Gastrocnemius medialis (tissue), 4 donors: ENCODE data around the gene PRKG1. TPM values are rescaled to one million over a fixed set of nuclear protein-coding genes. Genes with fewer than 3 reads are reported as not detected.

Source experiments
- ATAC-seq, 2 donors: fragments of 150-250 bp; one replicate each; pipeline ENCODE4 v1.9.1; 2016
- DNase-seq, 2 donors: peaks; one replicate each; pipeline ENCODE4 v3.0.0-alpha.2; 2019
- H3K27ac ChIP-seq, 4 donors: fragments of 200-600 bp; sonication (generic); 1 replicate in 1 of 4; 2 replicates in 3 of 4; pipeline ENCODE4 v1.5.1; 2016 to 2018; ENCODE audit warnings: mild to moderate bottlenecking in 2 of 4, moderate library complexity in 1 of 4
- H3K27me3 ChIP-seq, 3 donors: fragments of 200-600 bp; sonication (generic) in 2 of 3; 1 replicate in 1 of 3; 2 replicates in 2 of 3; pipeline versions ENCODE4 v1.5.1 to v1.6.0; 2016 to 2019; ENCODE audit warnings: mild to moderate bottlenecking in 1 of 3, moderate library complexity in 1 of 3
- H3K36me3 ChIP-seq, 2 donors: fragments of 200-600 bp; sonication (generic) in 1 of 2; one replicate each; pipeline ENCODE4 v1.5.1; 2017 to 2018
- H3K4me1 ChIP-seq, 2 donors: fragments of 200-600 bp; sonication (generic) in 1 of 2; one replicate each; pipeline ENCODE4 v1.5.1; 2016 to 2017; ENCODE audit warnings: mild to moderate bottlenecking in 2 of 2
- H3K4me3 ChIP-seq, 4 donors: fragments of 200-600 bp; sonication (generic) in 3 of 4; 1 replicate in 1 of 4; 2 replicates in 3 of 4; pipeline ENCODE4 v1.5.1; 2016 to 2019; ENCODE audit warnings: mild to moderate bottlenecking in 2 of 4
- H3K9me3 ChIP-seq, 3 donors: fragments of 200-600 bp; sonication (generic) in 2 of 3; 1 replicate in 1 of 3; 2 replicates in 2 of 3; pipeline ENCODE4 v1.5.1; 2016 to 2019
- POLR2A ChIP-seq, 2 donors: fragments of 450-650 bp; IDR thresholded peaks; one replicate each; pipeline ENCODE4 v1.6.1; 2017; ENCODE audit warnings: antibody characterized with exemption in 2 of 2, mild to moderate bottlenecking in 2 of 2, moderate library complexity in 2 of 2
- in situ Hi-C, 4 donors: fragments of 200-750 bp; cut with MboI; loops; one replicate each; pipeline versions ENCODE4 v1.15.0 to v1.8.0; 2017; ENCODE audit warnings: low sequenced_read_pairs in 4 of 4
- intact Hi-C: fragments of 100-400 bp; cut with DNase I; formaldehyde crosslinking; loops from one replicate; pipeline ENCODE4 v1.15.1; 2023; ENCODE audit warnings: low total_unique reads
- total RNA-seq, 4 donors: library from RNA; depleted of rRNA; stranded (reverse); fragments of >200 nt; gene quantifications; one replicate each; pipeline versions ENCODE4 v1.1.0 to v1.2.3, GENCODE V29; 2016
- TF ChIP-seq, protein P1 (sequence below), 5 experiments: fragments of 450-650 bp in 3 of 5; fragments of 200-600 bp in 2 of 5; sonication (generic) in 2 of 5; IDR thresholded peaks in 4 of 5; conservative IDR thresholded peaks in 1 of 5; 1 replicate in 4 of 5; 2 replicates in 1 of 5; pipeline ENCODE4 v1.5.1; 2016 to 2019; ENCODE audit warnings: antibody characterized with exemption in 5 of 5, mild to moderate bottlenecking in 3 of 5, moderate library complexity in 3 of 5

The PRKG1 gene
- total RNA-seq, 4 donors from 2014 or later = 10.4 to 39.4 (median 25.1) TPM

GRCh38 chr10:51900180-51900579 is 825.9 kb downstream of the PRKG1 start:
- no peak for DNase-seq
- Histone ChIP-seq H3K4me1 (peaks cover 0 to 3% of the 10 kb centered on the region in 2 donors), H3K4me3 (no peak overlapping the region), H3K27ac (no peak overlapping the region), H3K27me3 (no peaks in the 10 kb centered on the region), H3K36me3 (no peaks in the 10 kb centered on the region), H3K9me3 (no peaks in the 10 kb centered on the region)
- intact Hi-C loops = no loop called here
- in situ Hi-C loops = no loop called here
- TF ChIP-seq POLR2A (IDR thresholded peaks at IDR 0.05) = no peak
- TF ChIP-seq, protein P1, sequence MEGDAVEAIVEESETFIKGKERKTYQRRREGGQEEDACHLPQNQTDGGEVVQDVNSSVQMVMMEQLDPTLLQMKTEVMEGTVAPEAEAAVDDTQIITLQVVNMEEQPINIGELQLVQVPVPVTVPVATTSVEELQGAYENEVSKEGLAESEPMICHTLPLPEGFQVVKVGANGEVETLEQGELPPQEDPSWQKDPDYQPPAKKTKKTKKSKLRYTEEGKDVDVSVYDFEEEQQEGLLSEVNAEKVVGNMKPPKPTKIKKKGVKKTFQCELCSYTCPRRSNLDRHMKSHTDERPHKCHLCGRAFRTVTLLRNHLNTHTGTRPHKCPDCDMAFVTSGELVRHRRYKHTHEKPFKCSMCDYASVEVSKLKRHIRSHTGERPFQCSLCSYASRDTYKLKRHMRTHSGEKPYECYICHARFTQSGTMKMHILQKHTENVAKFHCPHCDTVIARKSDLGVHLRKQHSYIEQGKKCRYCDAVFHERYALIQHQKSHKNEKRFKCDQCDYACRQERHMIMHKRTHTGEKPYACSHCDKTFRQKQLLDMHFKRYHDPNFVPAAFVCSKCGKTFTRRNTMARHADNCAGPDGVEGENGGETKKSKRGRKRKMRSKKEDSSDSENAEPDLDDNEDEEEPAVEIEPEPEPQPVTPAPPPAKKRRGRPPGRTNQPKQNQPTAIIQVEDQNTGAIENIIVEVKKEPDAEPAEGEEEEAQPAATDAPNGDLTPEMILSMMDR (IDR thresholded peaks at IDR 0.05 in 4 of 5, conservative IDR thresholded peaks at IDR 0.05 in 1 of 5) = no peak
- ATAC-seq = no peak

DNA sequence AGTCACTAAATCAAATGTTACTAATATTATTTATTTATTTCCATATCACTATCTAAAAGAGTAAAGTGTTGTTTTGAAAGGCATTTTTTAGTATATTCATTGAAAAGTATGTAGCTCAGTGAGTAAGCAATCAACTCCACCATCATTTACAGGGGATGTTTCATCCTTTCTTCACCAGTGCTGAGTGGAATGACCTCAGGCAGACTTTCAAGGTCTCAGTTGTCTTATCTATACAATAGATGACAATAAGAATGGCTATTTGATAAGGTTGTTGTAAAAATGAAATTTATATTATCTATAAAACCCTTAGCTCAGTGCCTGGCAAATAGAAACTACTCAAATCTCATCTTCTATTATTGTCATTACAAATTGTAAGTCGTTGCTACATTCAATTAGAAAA is 829.4 kb downstream of the PRKG1 start:
- no peaks in the 10 kb centered on the region for H3K36me3 ChIP-seq
- no peak overlapping the region for H3K4me3 ChIP-seq
- no peaks in the 10 kb centered on the region for H3K27me3 ChIP-seq
- TF ChIP-seq POLR2A (IDR thresholded peaks at IDR 0.05) = no peak
- TF ChIP-seq, protein P1 (IDR thresholded peaks at IDR 0.05 in 4 of 5, conservative IDR thresholded peaks at IDR 0.05 in 1 of 5) = no peak
- ATAC-seq (no peak), DNase-seq (no peak)
- no peaks in the 10 kb centered on the region for H3K4me1 ChIP-seq
- intact Hi-C loops (no loop called here), in situ Hi-C loops (no loop called here)
- H3K9me3 ChIP-seq = no peaks in the 10 kb centered on the region
- H3K27ac ChIP-seq = no peak overlapping the region

GRCh38 chr10:51905032-51905431 is 830.7 kb downstream of the PRKG1 start:
- ATAC-seq (no peak), DNase-seq (no peak)
- Histone ChIP-seq H3K4me1 (no peaks in the 10 kb centered on the region), H3K9me3 (no peaks in the 10 kb centered on the region), H3K4me3 (no peak overlapping the region), H3K27ac (no peak overlapping the region), H3K36me3 (no peaks in the 10 kb centered on the region), H3K27me3 (no peaks in the 10 kb centered on the region)
- TF ChIP-seq, protein P1 (IDR thresholded peaks at IDR 0.05 in 4 of 5, conservative IDR thresholded peaks at IDR 0.05 in 1 of 5) = no peak
- TF ChIP-seq POLR2A (IDR thresholded peaks at IDR 0.05) = no peak
- intact Hi-C loops = no loop called here
- in situ Hi-C loops = no loop called here

GRCh38 chr10:51907361-51907760 is 833.1 kb downstream of the PRKG1 start:
- ATAC-seq = no peak
- no peak for TF ChIP-seq POLR2A (IDR thresholded peaks at IDR 0.05)
- TF ChIP-seq, protein P1 (IDR thresholded peaks at IDR 0.05 in 4 of 5, conservative IDR thresholded peaks at IDR 0.05 in 1 of 5) = no peak
- Histone ChIP-seq H3K9me3 (no peaks in the 10 kb centered on the region), H3K4me3 (no peak overlapping the region), H3K27me3 (no peaks in the 10 kb centered on the region), H3K27ac (no peak overlapping the region), H3K4me1 (no peaks in the 10 kb centered on the region), H3K36me3 (no peaks in the 10 kb centered on the region)
- intact Hi-C loops (no loop called here), in situ Hi-C loops (no loop called here)
- no peak for DNase-seq

DNA sequence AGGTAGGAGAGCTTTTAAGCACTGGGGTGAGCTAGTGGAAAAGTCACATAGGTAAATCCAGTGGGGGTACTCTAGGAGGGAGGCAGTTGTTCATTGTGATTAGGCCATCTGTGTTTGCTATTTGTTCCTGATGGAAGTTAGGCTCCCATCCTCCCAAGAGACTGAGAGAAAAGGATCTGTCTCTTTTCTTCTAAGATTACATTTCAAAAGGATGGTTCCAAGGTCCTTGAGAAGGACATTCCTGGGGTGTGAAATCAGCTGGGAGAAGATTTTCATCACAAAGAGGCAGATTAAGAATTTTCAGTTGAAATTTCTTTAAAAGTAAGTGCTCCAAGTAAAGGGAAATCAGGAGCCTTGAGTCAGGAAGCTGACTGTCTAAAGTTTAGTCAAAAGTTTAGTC is 835.9 kb downstream of the PRKG1 start:
- no peaks in the 10 kb centered on the region for H3K27me3 ChIP-seq
- no peaks in the 10 kb centered on the region for H3K9me3 ChIP-seq
- H3K27ac ChIP-seq = no peak overlapping the region
- DNase-seq (no peak), ATAC-seq (no peak)
- no peak overlapping the region for H3K4me3 ChIP-seq
- no peaks in the 10 kb centered on the region for H3K4me1 ChIP-seq
- TF ChIP-seq, protein P1 (IDR thresholded peaks at IDR 0.05 in 4 of 5, conservative IDR thresholded peaks at IDR 0.05 in 1 of 5) = no peak
- TF ChIP-seq POLR2A (IDR thresholded peaks at IDR 0.05) = no peak
- H3K36me3 ChIP-seq = no peaks in the 10 kb centered on the region
- in situ Hi-C loops = no loop called here
- intact Hi-C loops = no loop called here
